CD14-positive monocyte (primary cell): ENCODE data around the gene CHN2. TPM values are rescaled to one million over a fixed set of nuclear protein-coding genes. Genes with fewer than 3 reads are reported as not detected.

Experiments used
- DNase-seq, 3 donors: peaks; one replicate each; pipeline ENCODE4 v3.0.0-alpha.2; 2011 to 2022
- H2AFZ ChIP-seq: 2 replicates; pipeline ENCODE4 v1.6.0; 2012; ENCODE audit warnings: mild to moderate bottlenecking, low read depth, low read length, inconsistent platforms; ENCODE audit not compliant: insufficient read depth, poor library complexity, severe bottlenecking
- H3K27ac ChIP-seq, 2 donors: 1 replicate in 1 of 2; 2 replicates in 1 of 2; pipeline ENCODE4 v1.5.1; 2012 to 2013; ENCODE audit warnings: low read length in 2 of 2, control low read depth in 1 of 2, inconsistent platforms in 1 of 2, low read depth in 1 of 2, mild to moderate bottlenecking in 1 of 2
- H3K27me3 ChIP-seq, 2 donors: one replicate each; pipeline versions ENCODE4 v1.6.0 to v1.6.1; 2011 to 2013; ENCODE audit warnings: low read length in 2 of 2; ENCODE audit not compliant: control insufficient read depth in 2 of 2, insufficient read depth in 2 of 2
- H3K36me3 ChIP-seq, 2 donors: replicated peaks in 1 of 2; 1 replicate in 1 of 2; 2 replicates in 1 of 2; pipeline versions ENCODE4 v1.5.1 to v1.6.1; 2012 to 2013; ENCODE audit warnings: low read length in 2 of 2, control low read depth in 1 of 2, inconsistent platforms in 1 of 2, mild to moderate bottlenecking in 1 of 2; ENCODE audit not compliant: insufficient read depth in 2 of 2, control insufficient read depth in 1 of 2
- H3K4me1 ChIP-seq, 2 donors: 1 replicate in 1 of 2; 2 replicates in 1 of 2; pipeline versions ENCODE4 v1.5.1 to v1.6.1; 2012 to 2013; ENCODE audit warnings: low read length in 2 of 2, control low read depth in 1 of 2, inconsistent platforms in 1 of 2, mild to moderate bottlenecking in 1 of 2, moderate library complexity in 1 of 2; ENCODE audit not compliant: insufficient read depth in 2 of 2, control insufficient read depth in 1 of 2
- H3K4me2 ChIP-seq: replicated peaks from 2 replicates; pipeline ENCODE3; 2012; ENCODE audit warnings: low read length, moderate library complexity, mild to moderate bottlenecking; ENCODE audit not compliant: poor library complexity, severe bottlenecking; ENCODE audit errors: extremely low read depth
- H3K4me3 ChIP-seq, 3 experiments: fragments of 200-600 bp in 1 of 3; sonication (generic) in 1 of 3; replicated peaks in 1 of 3; 1 replicate in 2 of 3; 2 replicates in 1 of 3; pipeline ENCODE4 v1.5.1; 2011 to 2013; ENCODE audit warnings: low read length in 3 of 3, mild to moderate bottlenecking in 3 of 3, control low read depth in 2 of 3, low read depth in 2 of 3, inconsistent platforms in 1 of 3, moderate library complexity in 1 of 3
- H3K79me2 ChIP-seq: 2 replicates; pipeline ENCODE4 v1.6.0; 2012; ENCODE audit warnings: mild to moderate bottlenecking, control low read depth, inconsistent platforms, low read length, moderate library complexity; ENCODE audit not compliant: insufficient read depth
- H3K9ac ChIP-seq: 2 replicates; pipeline ENCODE4 v1.6.0; 2017; ENCODE audit warnings: low read length, mild to moderate bottlenecking; ENCODE audit not compliant: insufficient read depth, poor library complexity, severe bottlenecking
- H3K9me3 ChIP-seq, 2 donors: replicated peaks in 1 of 2; 1 replicate in 1 of 2; 2 replicates in 1 of 2; pipeline versions ENCODE4 v1.5.1 to v1.6.1; 2012 to 2013; ENCODE audit warnings: low read length in 2 of 2, control low read depth in 1 of 2; ENCODE audit not compliant: control insufficient read depth in 1 of 2, insufficient read depth in 1 of 2
- H4K20me1 ChIP-seq: 2 replicates; pipeline ENCODE4 v1.6.0; 2012; ENCODE audit warnings: mild to moderate bottlenecking, low read length, control low read depth, moderate library complexity; ENCODE audit not compliant: insufficient read depth
- H3K27ac Mint-ChIP-seq, 7 donors: one replicate each; pipeline ENCODE4 v1.8.0; 2020; ENCODE audit warnings: mild to moderate bottlenecking in 7 of 7, mixed read lengths in 7 of 7, moderate library complexity in 6 of 7, inconsistent platforms in 2 of 7
- H3K27me3 Mint-ChIP-seq, 3 donors: one replicate each; pipeline ENCODE4 v1.8.0; 2021 to 2022; ENCODE audit warnings: low read depth in 3 of 3, mild to moderate bottlenecking in 3 of 3, mixed read lengths in 3 of 3, moderate library complexity in 3 of 3, inconsistent platforms in 1 of 3
- H3K36me3 Mint-ChIP-seq, 2 donors: one replicate each; pipeline ENCODE4 v1.8.0; 2020; ENCODE audit warnings: mixed read lengths in 2 of 2, inconsistent platforms in 1 of 2, mild to moderate bottlenecking in 1 of 2
- H3K4me1 Mint-ChIP-seq: one replicate; pipeline ENCODE4 v1.8.0; 2020; ENCODE audit warnings: mild to moderate bottlenecking, mixed read lengths
- H3K4me3 Mint-ChIP-seq, 2 donors: one replicate each; pipeline ENCODE4 v1.8.0; 2020; ENCODE audit warnings: mild to moderate bottlenecking in 2 of 2, mixed read lengths in 2 of 2, moderate library complexity in 1 of 2
- H3K9me3 Mint-ChIP-seq, 7 donors: one replicate each; pipeline ENCODE4 v1.8.0; 2020 to 2022; ENCODE audit warnings: mixed read lengths in 7 of 7, mild to moderate bottlenecking in 6 of 7, moderate library complexity in 6 of 7, inconsistent platforms in 2 of 7
- CTCF ChIP-seq: fragments of 200-600 bp; IDR thresholded peaks from one replicate; pipeline ENCODE4 v1.8.0; 2022; ENCODE audit warnings: antibody characterized with exemption, mild to moderate bottlenecking
- WGBS: methylation state at CpG from one replicate; pipeline ENCODE4 v1.1.5; 2013; ENCODE audit warnings: missing lambda C conversion rate; ENCODE audit not compliant: insufficient coverage; 5-methylcytosine and 5-hydroxymethylcytosine counted together
- intact Hi-C, 2 donors: fragments of 100-400 bp; cut with micrococcal nuclease; formaldehyde crosslinking; loops; one replicate each; pipeline versions ENCODE4 v1.15.0 to v1.15.1; 2023
- polyA plus RNA-seq, 3 donors: library from polyadenylated mRNA; depleted of rRNA in 1 of 3; unstranded in 2 of 3; stranded (reverse) in 1 of 3; fragments of 300-500 nt in 2 of 3; fragments of >200 nt in 1 of 3; fragmentation: Illumina TruSeq in 2 of 3; gene quantifications; 1 replicate in 2 of 3; 2 replicates in 1 of 3; pipeline ENCODE4 v1.2.3, GENCODE V29; 2012 to 2021

Gene CHN2
- polyA plus RNA-seq, 3 donors: 26.6 to 66.5 (median 44.8) TPM

GRCh38 chr7:29265208-29265923, 70.8 kb downstream of the CHN2 start:
- Histone ChIP-seq H3K9ac (no peak overlapping the region), H3K4me3 (no peak overlapping the region), H3K4me2 (no peak overlapping the region), H3K36me3 (peaks cover 0 to 6% of the 10 kb centered on the region in 2 donors), H3K9me3 (no peaks in the 10 kb centered on the region), H3K27ac (no peak overlapping the region), H4K20me1 (peaks cover 60% of the 10 kb centered on the region), H2AFZ (no peak overlapping the region), H3K79me2 (no peaks in the 10 kb centered on the region), H3K27me3 (no peaks in the 10 kb centered on the region), H3K4me1 (peaks cover 10 to 16% of the 10 kb centered on the region in 2 donors)
- peak overlapping the region in 4 of 7 donors; percentile 4 to 64 (median 37) for H3K27ac Mint-ChIP-seq
- H3K9me3 Mint-ChIP-seq: peaks cover 0 to 8% (median 3%) of the 10 kb centered on the region in 7 donors
- intact Hi-C loops: no loop called here
- peak in 1 of 3 donors; percentile 47 for DNase-seq
- peaks cover 24% of the 10 kb centered on the region for H3K4me1 Mint-ChIP-seq
- no peak overlapping the region for H3K4me3 Mint-ChIP-seq
- peaks cover 0 to 3% (median 0%) of the 10 kb centered on the region in 3 donors for H3K27me3 Mint-ChIP-seq
- peaks cover 25 to 48% of the 10 kb centered on the region in 2 donors for H3K36me3 Mint-ChIP-seq
- no peak for TF ChIP-seq CTCF
- WGBS: 45% methylated on average over 5 of the region's 6 CpGs

GRCh38 chr7:29269935-29270334, 75.4 kb downstream of the CHN2 start:
- intact Hi-C loops: loop anchor here in 1 of 2 donors (5.0 kb wide), 1 partner anchor 52 kb away; no protein-coding TSS in a partner anchor
- no peak for DNase-seq
- peaks cover 6% of the 10 kb centered on the region for H3K79me2 ChIP-seq
- H3K9me3 ChIP-seq: no peaks in the 10 kb centered on the region
- no peak for TF ChIP-seq CTCF
- no peak overlapping the region for H3K9ac ChIP-seq
- no peak overlapping the region for H3K27ac ChIP-seq
- no peak overlapping the region for H3K4me3 ChIP-seq
- no peak overlapping the region for H3K4me3 Mint-ChIP-seq
- no peak overlapping the region for H2AFZ ChIP-seq
- no peak overlapping the region for H3K27ac Mint-ChIP-seq
- H3K4me2 ChIP-seq: no peak overlapping the region
- peaks cover 17 to 35% of the 10 kb centered on the region in 2 donors for H3K36me3 Mint-ChIP-seq
- H3K27me3 ChIP-seq: no peaks in the 10 kb centered on the region
- peaks cover 83% of the 10 kb centered on the region for H4K20me1 ChIP-seq
- H3K27me3 Mint-ChIP-seq: peaks cover 0 to 1% (median 0%) of the 10 kb centered on the region in 3 donors
- peaks cover 51% of the 10 kb centered on the region for H3K4me1 Mint-ChIP-seq
- peaks cover 37 to 46% of the 10 kb centered on the region in 2 donors for H3K4me1 ChIP-seq
- peaks cover 0 to 6% of the 10 kb centered on the region in 2 donors for H3K36me3 ChIP-seq
- H3K9me3 Mint-ChIP-seq: no peaks in the 10 kb centered on the region
- no CpG with 5 or more reads among the region's 1 CpG for WGBS
